ENCODE results near the gene SPOPL.

The SPOPL gene

DNA sequence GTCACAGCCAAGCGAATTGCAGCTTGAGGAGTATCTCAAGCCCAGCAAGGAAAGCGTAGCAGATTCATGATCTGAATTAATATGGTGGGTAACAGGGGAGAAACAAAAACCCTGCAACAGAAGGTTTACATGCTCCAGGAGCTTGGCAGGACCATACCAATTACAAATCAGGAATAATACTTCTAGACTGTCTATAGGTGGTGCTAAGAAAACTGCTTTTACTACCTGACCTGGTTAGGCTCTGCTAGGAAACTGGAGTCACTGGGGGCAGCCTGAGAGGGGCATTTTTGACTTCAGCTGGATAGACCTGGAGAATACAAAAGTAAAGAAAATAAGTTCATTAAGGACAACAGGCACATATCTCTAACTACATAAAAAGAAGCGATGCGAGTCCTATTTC lies 24.6 kb upstream of the SPOPL start:
- no peak for TF ChIP-seq ZBTB7A (IDR thresholded peaks at IDR 0.05; ENCODE audit: low read depth)
- TF ChIP-seq RAD21 (IDR thresholded peaks at IDR 0.05; ENCODE audit: low read depth), result peak; percentile 52

DNA sequence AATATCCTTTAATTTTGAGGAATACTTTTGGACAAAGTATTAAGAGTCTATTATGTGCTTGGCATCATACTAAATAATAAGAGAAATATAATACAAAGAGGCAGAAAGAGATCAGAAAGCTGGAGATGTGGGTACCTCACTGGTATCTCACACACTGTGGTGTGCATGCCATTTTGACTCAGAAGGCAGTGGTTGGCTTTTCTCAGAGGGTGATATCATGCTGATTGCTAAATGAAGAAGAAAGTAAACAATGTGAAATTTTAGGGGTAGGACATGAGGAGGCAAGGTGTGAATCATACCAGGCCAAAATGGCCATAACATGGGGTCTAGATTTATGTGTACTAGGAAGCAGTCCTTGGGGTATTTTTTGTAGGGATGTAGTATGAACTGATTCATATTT lies 16.6 kb upstream of the SPOPL start:
- TF ChIP-seq EGR1 (IDR thresholded peaks at IDR 0.05), result no peak
- TF ChIP-seq FOXM1 (IDR thresholded peaks at IDR 0.05; ENCODE audit: borderline replicate concordance, low read depth), result no peak
- TF ChIP-seq, protein P1, sequence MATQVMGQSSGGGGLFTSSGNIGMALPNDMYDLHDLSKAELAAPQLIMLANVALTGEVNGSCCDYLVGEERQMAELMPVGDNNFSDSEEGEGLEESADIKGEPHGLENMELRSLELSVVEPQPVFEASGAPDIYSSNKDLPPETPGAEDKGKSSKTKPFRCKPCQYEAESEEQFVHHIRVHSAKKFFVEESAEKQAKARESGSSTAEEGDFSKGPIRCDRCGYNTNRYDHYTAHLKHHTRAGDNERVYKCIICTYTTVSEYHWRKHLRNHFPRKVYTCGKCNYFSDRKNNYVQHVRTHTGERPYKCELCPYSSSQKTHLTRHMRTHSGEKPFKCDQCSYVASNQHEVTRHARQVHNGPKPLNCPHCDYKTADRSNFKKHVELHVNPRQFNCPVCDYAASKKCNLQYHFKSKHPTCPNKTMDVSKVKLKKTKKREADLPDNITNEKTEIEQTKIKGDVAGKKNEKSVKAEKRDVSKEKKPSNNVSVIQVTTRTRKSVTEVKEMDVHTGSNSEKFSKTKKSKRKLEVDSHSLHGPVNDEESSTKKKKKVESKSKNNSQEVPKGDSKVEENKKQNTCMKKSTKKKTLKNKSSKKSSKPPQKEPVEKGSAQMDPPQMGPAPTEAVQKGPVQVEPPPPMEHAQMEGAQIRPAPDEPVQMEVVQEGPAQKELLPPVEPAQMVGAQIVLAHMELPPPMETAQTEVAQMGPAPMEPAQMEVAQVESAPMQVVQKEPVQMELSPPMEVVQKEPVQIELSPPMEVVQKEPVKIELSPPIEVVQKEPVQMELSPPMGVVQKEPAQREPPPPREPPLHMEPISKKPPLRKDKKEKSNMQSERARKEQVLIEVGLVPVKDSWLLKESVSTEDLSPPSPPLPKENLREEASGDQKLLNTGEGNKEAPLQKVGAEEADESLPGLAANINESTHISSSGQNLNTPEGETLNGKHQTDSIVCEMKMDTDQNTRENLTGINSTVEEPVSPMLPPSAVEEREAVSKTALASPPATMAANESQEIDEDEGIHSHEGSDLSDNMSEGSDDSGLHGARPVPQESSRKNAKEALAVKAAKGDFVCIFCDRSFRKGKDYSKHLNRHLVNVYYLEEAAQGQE (IDR thresholded peaks at IDR 0.05; ENCODE audit: low read depth), result no peak
- no peak for TF ChIP-seq RAD21 (IDR thresholded peaks at IDR 0.05; ENCODE audit: low read depth)
- no peak for TF ChIP-seq TAF1 (IDR thresholded peaks at IDR 0.05; ENCODE audit: low read depth)
- no peak for TF ChIP-seq USF1 (IDR thresholded peaks at IDR 0.05)
- no peak for TF ChIP-seq YY1 (IDR thresholded peaks at IDR 0.05; ENCODE audit: low read depth)

GRCh38 chr2:138486363-138487198 lies 15.0 kb upstream of the SPOPL start:
- TF ChIP-seq RAD21 (IDR thresholded peaks at IDR 0.05; ENCODE audit: low read depth) (peak; percentile 14; the same call in 1 of the 2 replicates), FOXM1 (IDR thresholded peaks at IDR 0.05; ENCODE audit: borderline replicate concordance, low read depth) (no peak)

DNA sequence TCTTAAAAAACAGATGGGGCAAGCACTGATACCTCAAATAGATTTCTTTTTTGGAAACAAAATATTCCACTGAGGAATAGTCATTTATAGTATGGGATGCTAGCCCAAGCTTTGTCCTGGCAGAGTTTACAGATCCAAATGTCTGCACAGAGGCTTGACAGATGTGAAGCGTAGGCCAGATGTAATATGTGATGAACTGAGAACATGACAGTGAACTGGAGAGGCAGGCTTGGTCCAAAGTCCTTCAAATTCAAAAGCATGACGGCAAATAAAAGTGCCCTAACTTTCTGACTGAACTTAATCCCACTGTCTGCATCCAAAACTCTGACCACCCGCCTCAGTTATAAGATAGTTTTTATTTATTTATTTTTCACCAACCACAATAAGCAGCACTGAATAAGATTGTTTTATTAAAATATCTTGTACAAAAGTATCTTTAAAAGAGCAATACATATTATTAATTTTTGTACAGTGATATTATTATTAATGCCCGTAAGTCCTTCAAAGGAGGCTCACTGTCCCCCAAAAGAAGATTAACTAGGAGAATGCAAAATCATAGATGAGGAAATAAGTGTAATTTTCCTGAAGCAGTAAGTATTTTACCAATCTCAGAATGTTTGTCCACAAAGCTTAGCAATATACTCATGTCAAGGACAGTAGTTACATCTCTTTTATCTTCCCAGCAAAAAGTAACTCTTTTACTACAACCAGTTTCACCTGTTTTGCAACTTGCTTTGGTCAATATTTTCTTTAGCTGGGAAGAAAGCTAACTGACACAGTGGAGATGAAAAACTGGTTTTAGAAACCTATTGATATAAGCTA lies 10.7 kb upstream of the SPOPL start:
- TF ChIP-seq TCF12 (IDR thresholded peaks at IDR 0.05; ENCODE audit: low read depth) (no peak), CREB1 (IDR thresholded peaks at IDR 0.05; ENCODE audit: low read depth) (no peak), YY1 (IDR thresholded peaks at IDR 0.05; ENCODE audit: low read depth) (no peak), RAD21 (IDR thresholded peaks at IDR 0.05; ENCODE audit: low read depth) (no peak), TAF1 (IDR thresholded peaks at IDR 0.05; ENCODE audit: low read depth) (no peak), FOXM1 (IDR thresholded peaks at IDR 0.05; ENCODE audit: borderline replicate concordance, low read depth) (no peak), EP300 (IDR thresholded peaks at IDR 0.05; ENCODE audit: borderline replicate concordance) (no peak), USF1 (IDR thresholded peaks at IDR 0.05) (no peak)

GRCh38 chr2:138491495-138491862 lies 10.1 kb upstream of the SPOPL start:
- TF ChIP-seq USF1 (IDR thresholded peaks at IDR 0.05), result no peak
- no peak for TF ChIP-seq EGR1 (IDR thresholded peaks at IDR 0.05)
- TF ChIP-seq CEBPB (IDR thresholded peaks at IDR 0.05), result no peak
- no peak for TF ChIP-seq FOXM1 (IDR thresholded peaks at IDR 0.05; ENCODE audit: borderline replicate concordance, low read depth)
- TF ChIP-seq NFIC (IDR thresholded peaks at IDR 0.05), result no peak
- no peak for TF ChIP-seq CREB1 (IDR thresholded peaks at IDR 0.05; ENCODE audit: low read depth)
- TF ChIP-seq, protein P2, sequence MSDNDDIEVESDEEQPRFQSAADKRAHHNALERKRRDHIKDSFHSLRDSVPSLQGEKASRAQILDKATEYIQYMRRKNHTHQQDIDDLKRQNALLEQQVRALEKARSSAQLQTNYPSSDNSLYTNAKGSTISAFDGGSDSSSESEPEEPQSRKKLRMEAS (IDR thresholded peaks at IDR 0.05), result no peak
- TF ChIP-seq EP300 (IDR thresholded peaks at IDR 0.05; ENCODE audit: borderline replicate concordance), result no peak
- no peak for TF ChIP-seq TEAD4 (IDR thresholded peaks at IDR 0.05)
- no peak for TF ChIP-seq YY1 (IDR thresholded peaks at IDR 0.05; ENCODE audit: low read depth)
- TF ChIP-seq, protein P1 (IDR thresholded peaks at IDR 0.05; ENCODE audit: low read depth), result no peak
- no peak for TF ChIP-seq TAF1 (IDR thresholded peaks at IDR 0.05; ENCODE audit: low read depth)
- no peak for TF ChIP-seq RAD21 (IDR thresholded peaks at IDR 0.05; ENCODE audit: low read depth)
- no peak for TF ChIP-seq ZBTB7A (IDR thresholded peaks at IDR 0.05; ENCODE audit: low read depth)
- TF ChIP-seq TCF12 (IDR thresholded peaks at IDR 0.05; ENCODE audit: low read depth), result no peak
